ENCODE data around the gene SLC9A9. TPM values are rescaled to one million over a fixed set of nuclear protein-coding genes. Genes with fewer than 3 reads are reported as not detected.

SLC9A9 gene
- total and polyA plus RNA-seq, 2 experiments from 2014 or later = 2.2 to 6.8 TPM

DNA sequence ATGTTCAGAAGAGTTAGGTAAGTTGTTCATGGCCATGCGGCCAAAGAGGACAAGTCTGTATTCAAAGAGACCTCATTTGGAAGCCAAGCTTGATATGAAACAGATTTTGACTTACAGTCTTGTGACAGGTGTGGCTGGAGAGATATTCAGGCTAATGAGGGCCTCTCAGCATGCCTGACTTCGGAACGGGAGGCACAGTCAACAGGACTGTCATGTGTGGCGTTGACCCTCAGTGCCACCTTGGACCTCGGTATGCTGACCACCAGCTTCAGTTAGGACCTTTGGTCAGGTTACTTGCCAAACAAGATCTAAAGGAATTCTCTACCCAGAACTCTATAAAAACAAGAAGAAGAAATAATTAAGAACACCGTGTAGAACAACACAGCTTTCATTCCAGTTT, 604.6 kb downstream of the SLC9A9 start:
- no peaks in the 10 kb centered on the region for H3K9me3 ChIP-seq (ENCODE audit: low read depth)
- 93% methylated on average over 6 of the region's 6 CpGs for WGBS (ENCODE audit: low lambda C conversion rate, missing lambda C conversion rate)
- H3K9me2 ChIP-seq (replicated peaks; ENCODE audit: insufficient read depth) = no peaks in the 10 kb centered on the region
- no peaks in the 10 kb centered on the region for H3K4me1 ChIP-seq (ENCODE audit: insufficient read depth)
- no peak overlapping the region for H3K27ac ChIP-seq
- no peak overlapping the region for H3K4me3 ChIP-seq
- H3K4me2 ChIP-seq = no peak overlapping the region
- no peak overlapping the region for H2AFZ ChIP-seq
- H4K20me1 ChIP-seq (ENCODE audit: insufficient read depth, poor library complexity, severe bottlenecking) = no peaks in the 10 kb centered on the region
- no peaks in the 10 kb centered on the region for H3K79me2 ChIP-seq
- no peaks in the 10 kb centered on the region for H3K27me3 ChIP-seq
- no peak for TF ChIP-seq CTCF (IDR thresholded peaks at IDR 0.05; ENCODE audit: poor library complexity)
- TF ChIP-seq EZH2phosphoT487 (IDR thresholded peaks at IDR 0.05; ENCODE audit: low read depth, severe bottlenecking, unreplicated experiment) = no peak
- TF ChIP-seq EZH2 (IDR thresholded peaks at IDR 0.05; ENCODE audit: borderline replicate concordance) = no peak
- no peak for DNase-seq (ENCODE audit: low spot score)
- H3K36me3 ChIP-seq (replicated peaks; ENCODE audit: insufficient read depth, low read depth) = no peaks in the 10 kb centered on the region

GRCh38 chr3:143242691-143243090, 605.6 kb downstream of the SLC9A9 start:
- DNase-seq (ENCODE audit: low spot score) = no peak
- Histone ChIP-seq H3K4me2 (no peak overlapping the region), H2AFZ (no peak overlapping the region), H3K27me3 (no peaks in the 10 kb centered on the region), H3K36me3 (replicated peaks; ENCODE audit: insufficient read depth, low read depth) (no peaks in the 10 kb centered on the region), H3K9me3 (ENCODE audit: low read depth) (no peaks in the 10 kb centered on the region), H3K79me2 (no peaks in the 10 kb centered on the region), H3K4me3 (no peak overlapping the region), H3K4me1 (ENCODE audit: insufficient read depth) (no peaks in the 10 kb centered on the region), H4K20me1 (ENCODE audit: insufficient read depth, poor library complexity, severe bottlenecking) (no peaks in the 10 kb centered on the region), H3K27ac (no peak overlapping the region), H3K9me2 (replicated peaks; ENCODE audit: insufficient read depth) (no peaks in the 10 kb centered on the region)
- WGBS (ENCODE audit: low lambda C conversion rate, missing lambda C conversion rate) = 67% methylated on average over 4 of the region's 4 CpGs
- TF ChIP-seq EZH2phosphoT487 (IDR thresholded peaks at IDR 0.05; ENCODE audit: low read depth, severe bottlenecking, unreplicated experiment) (no peak), EZH2 (IDR thresholded peaks at IDR 0.05; ENCODE audit: borderline replicate concordance) (no peak), CTCF (IDR thresholded peaks at IDR 0.05; ENCODE audit: poor library complexity) (no peak)

DNA sequence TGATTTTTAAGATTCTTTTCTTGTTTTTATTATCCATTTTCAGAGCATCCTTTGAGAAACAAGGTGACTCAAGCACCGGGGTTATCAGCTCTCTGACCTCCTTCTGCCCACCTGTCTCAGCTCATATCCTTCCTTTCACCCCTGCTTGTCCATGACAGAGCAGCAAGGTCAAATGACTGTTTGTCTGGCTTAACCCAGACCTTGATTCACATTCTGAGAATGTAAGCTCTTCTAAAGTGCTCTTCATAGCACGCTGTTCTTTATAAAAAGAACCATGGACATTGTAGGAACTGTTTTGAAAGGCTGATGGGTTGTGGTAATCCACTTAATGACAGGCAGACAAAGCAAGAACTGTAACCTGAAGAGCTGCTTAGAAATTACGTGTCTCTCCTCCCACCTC, 606.2 kb downstream of the SLC9A9 start:
- H2AFZ ChIP-seq = no peak overlapping the region
- H3K27me3 ChIP-seq = no peaks in the 10 kb centered on the region
- H3K4me1 ChIP-seq (ENCODE audit: insufficient read depth) = no peaks in the 10 kb centered on the region
- H3K79me2 ChIP-seq = no peaks in the 10 kb centered on the region
- no peaks in the 10 kb centered on the region for H3K36me3 ChIP-seq (replicated peaks; ENCODE audit: insufficient read depth, low read depth)
- no peaks in the 10 kb centered on the region for H3K9me2 ChIP-seq (replicated peaks; ENCODE audit: insufficient read depth)
- no peaks in the 10 kb centered on the region for H3K9me3 ChIP-seq (ENCODE audit: low read depth)
- no peak overlapping the region for H3K27ac ChIP-seq
- WGBS (ENCODE audit: low lambda C conversion rate, missing lambda C conversion rate) = 58% methylated on average over 3 of the region's 3 CpGs
- no peaks in the 10 kb centered on the region for H4K20me1 ChIP-seq (ENCODE audit: insufficient read depth, poor library complexity, severe bottlenecking)
- DNase-seq (ENCODE audit: low spot score) = no peak
- H3K4me3 ChIP-seq = no peak overlapping the region
- H3K4me2 ChIP-seq = no peak overlapping the region
- TF ChIP-seq EZH2 (IDR thresholded peaks at IDR 0.05; ENCODE audit: borderline replicate concordance) (no peak), CTCF (IDR thresholded peaks at IDR 0.05; ENCODE audit: poor library complexity) (no peak), EZH2phosphoT487 (IDR thresholded peaks at IDR 0.05; ENCODE audit: low read depth, severe bottlenecking, unreplicated experiment) (no peak)

- Histone ChIP-seq H3K79me2 (no peaks in the 10 kb centered on the region), H3K4me2 (no peak overlapping the region), H3K27ac (no peak overlapping the region), H3K4me1 (ENCODE audit: insufficient read depth) (peaks cover 2% of the 10 kb centered on the region), H4K20me1 (ENCODE audit: insufficient read depth, poor library complexity, severe bottlenecking) (no peaks in the 10 kb centered on the region), H3K4me3 (no peak overlapping the region), H2AFZ (no peak overlapping the region), H3K27me3 (no peaks in the 10 kb centered on the region), H3K36me3 (replicated peaks; ENCODE audit: insufficient read depth, low read depth) (no peaks in the 10 kb centered on the region), H3K9me2 (replicated peaks; ENCODE audit: insufficient read depth) (no peaks in the 10 kb centered on the region), H3K9me3 (ENCODE audit: low read depth) (no peaks in the 10 kb centered on the region)
- 78% methylated on average over 3 of the region's 3 CpGs for WGBS (ENCODE audit: low lambda C conversion rate, missing lambda C conversion rate)
- no peak for DNase-seq (ENCODE audit: low spot score)
- TF ChIP-seq EZH2phosphoT487 (IDR thresholded peaks at IDR 0.05; ENCODE audit: low read depth, severe bottlenecking, unreplicated experiment) (no peak), CTCF (IDR thresholded peaks at IDR 0.05; ENCODE audit: poor library complexity) (no peak), EZH2 (IDR thresholded peaks at IDR 0.05; ENCODE audit: borderline replicate concordance) (no peak)
Observed at GRCh38 chr3:143241481-143241951, 606.8 kb downstream of the SLC9A9 start.
